ENCODE results near the gene TXNDC12.
"Not testable (repeated sequence)": the region's sequence is repeated elsewhere in the genome, so short reads cannot be mapped to it uniquely, and the experiment has no call there.

DNA sequence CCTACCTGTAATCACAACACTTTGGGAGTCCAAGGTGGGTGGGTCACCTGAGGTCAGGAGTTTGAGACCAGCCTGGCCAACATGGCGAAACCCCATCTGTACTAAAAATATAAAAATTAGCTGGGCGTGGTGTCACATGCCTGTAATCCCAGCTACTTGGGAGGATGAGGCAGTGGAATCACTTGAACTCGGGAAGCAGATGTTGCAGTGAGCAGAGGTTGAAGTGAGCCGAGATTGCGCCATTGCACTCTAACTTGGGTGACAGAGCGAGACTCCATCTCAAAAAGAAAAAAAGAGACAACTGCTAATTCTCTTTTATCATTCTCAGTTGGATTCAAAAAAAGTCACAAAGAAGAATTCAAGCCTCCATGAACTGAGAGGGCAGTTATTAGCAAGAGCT, 22.3 kb upstream of the TXNDC12 start:
- TF ChIP-seq, protein P1, sequence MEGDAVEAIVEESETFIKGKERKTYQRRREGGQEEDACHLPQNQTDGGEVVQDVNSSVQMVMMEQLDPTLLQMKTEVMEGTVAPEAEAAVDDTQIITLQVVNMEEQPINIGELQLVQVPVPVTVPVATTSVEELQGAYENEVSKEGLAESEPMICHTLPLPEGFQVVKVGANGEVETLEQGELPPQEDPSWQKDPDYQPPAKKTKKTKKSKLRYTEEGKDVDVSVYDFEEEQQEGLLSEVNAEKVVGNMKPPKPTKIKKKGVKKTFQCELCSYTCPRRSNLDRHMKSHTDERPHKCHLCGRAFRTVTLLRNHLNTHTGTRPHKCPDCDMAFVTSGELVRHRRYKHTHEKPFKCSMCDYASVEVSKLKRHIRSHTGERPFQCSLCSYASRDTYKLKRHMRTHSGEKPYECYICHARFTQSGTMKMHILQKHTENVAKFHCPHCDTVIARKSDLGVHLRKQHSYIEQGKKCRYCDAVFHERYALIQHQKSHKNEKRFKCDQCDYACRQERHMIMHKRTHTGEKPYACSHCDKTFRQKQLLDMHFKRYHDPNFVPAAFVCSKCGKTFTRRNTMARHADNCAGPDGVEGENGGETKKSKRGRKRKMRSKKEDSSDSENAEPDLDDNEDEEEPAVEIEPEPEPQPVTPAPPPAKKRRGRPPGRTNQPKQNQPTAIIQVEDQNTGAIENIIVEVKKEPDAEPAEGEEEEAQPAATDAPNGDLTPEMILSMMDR (IDR thresholded peaks at IDR 0.05): not testable (repeated sequence)
- not testable (repeated sequence) for TF ChIP-seq EP300, POLR2AphosphoS5 (IDR thresholded peaks at IDR 0.05)
